ENCODE measurements around the gene SMARCC2. TPM values are rescaled to one million over a fixed set of nuclear protein-coding genes. Genes with fewer than 3 reads are reported as not detected.

Gene SMARCC2
- total and polyA plus RNA-seq, 11 donors, result 21.4 to 83.5 (median 65.9) TPM

- no peak for ATAC-seq
- H3K36me3 ChIP-seq, result peaks cover 0 to 10% (median 6%) of the 10 kb centered on the region in 9 donors
- H3K27me3 ChIP-seq, result no peaks in the 10 kb centered on the region
- intact Hi-C loops (cut with DNase I), result loop anchor here in 4 of 10 donors (5.0 kb wide), 2 partner anchors 33 to 38 kb away; partner anchors contain the start of genes RPL41 (in 3 of the 4) and ZC3H10 (in 3 of the 4)
- H3K9me3 ChIP-seq, result no peaks in the 10 kb centered on the region
- TF ChIP-seq POLR2A (IDR thresholded peaks at IDR 0.05) (no peak), CTCF (IDR thresholded peaks at IDR 0.05) (no peak)
- no peak for DNase-seq
- 90 to 94% (median 93%) methylated on average over 5 of the region's 5 CpGs for WGBS, 4 donors
- H3K27ac ChIP-seq, result no peak overlapping the region
- no peak overlapping the region for H3K4me3 ChIP-seq
- H3K4me1 ChIP-seq, result peaks cover 4 to 41% (median 27%) of the 10 kb centered on the region in 12 donors
Observed at GRCh38 chr12:56154818-56155217, 34.5 kb downstream of the SMARCC2 start.

- intact Hi-C loops (cut with DNase I), result no loop called here
- Histone ChIP-seq H3K27ac (no peak overlapping the region), H3K36me3 (peaks cover 0 to 10% (median 1%) of the 10 kb centered on the region in 9 donors), H3K4me3 (no peak overlapping the region), H3K27me3 (no peaks in the 10 kb centered on the region), H3K4me1 (peaks cover 4 to 36% (median 23%) of the 10 kb centered on the region in 12 donors), H3K9me3 (no peaks in the 10 kb centered on the region)
- ATAC-seq, result no peak
- DNase-seq, result no peak
- TF ChIP-seq POLR2A (IDR thresholded peaks at IDR 0.05) (no peak), CTCF (IDR thresholded peaks at IDR 0.05) (no peak)
- 88 to 97% (median 90%) methylated on average over 1 of the region's 1 CpG for WGBS, 4 donors
Observed at GRCh38 chr12:56154246-56154771, 35.0 kb downstream of the SMARCC2 start.

DNA sequence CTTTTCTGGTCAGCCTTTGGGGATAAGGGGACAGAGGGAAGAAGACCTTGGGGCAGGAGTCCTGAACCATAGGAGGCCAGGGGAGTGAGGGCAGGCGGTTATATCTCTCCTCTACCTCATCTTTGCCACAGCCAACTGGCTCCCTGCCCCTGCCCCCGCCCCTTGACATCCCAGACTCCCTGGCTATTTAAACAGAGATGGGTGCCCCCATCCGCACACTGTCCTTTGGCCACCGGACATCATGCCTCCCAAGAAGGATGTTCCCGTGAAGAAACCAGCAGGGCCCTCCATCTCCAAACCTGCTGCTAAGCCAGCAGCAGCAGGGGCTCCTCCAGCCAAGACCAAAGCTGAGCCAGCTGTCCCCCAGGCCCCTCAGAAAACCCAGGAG lies 35.6 kb downstream of the SMARCC2 start:
- no peaks in the 10 kb centered on the region for H3K9me3 ChIP-seq
- intact Hi-C loops (cut with DNase I), result loop anchor here in 2 of 10 donors (2.0 kb wide), 1 partner anchor 25 kb away; the partner anchor contains the start of gene ESYT1 (in 2 of the 2)
- H3K4me1 ChIP-seq, result peaks cover 4 to 36% (median 23%) of the 10 kb centered on the region in 12 donors
- no peak overlapping the region for H3K27ac ChIP-seq
- WGBS, 4 donors, result 78 to 87% (median 82%) methylated on average over 5 of the region's 5 CpGs
- H3K4me3 ChIP-seq, result no peak overlapping the region
- no peak for ATAC-seq
- no peak for DNase-seq
- H3K36me3 ChIP-seq, result peaks cover 0 to 12% (median 0%) of the 10 kb centered on the region in 9 donors
- TF ChIP-seq CTCF (IDR thresholded peaks at IDR 0.05) (no peak), POLR2A (IDR thresholded peaks at IDR 0.05) (no peak)
- no peaks in the 10 kb centered on the region for H3K27me3 ChIP-seq

DNA sequence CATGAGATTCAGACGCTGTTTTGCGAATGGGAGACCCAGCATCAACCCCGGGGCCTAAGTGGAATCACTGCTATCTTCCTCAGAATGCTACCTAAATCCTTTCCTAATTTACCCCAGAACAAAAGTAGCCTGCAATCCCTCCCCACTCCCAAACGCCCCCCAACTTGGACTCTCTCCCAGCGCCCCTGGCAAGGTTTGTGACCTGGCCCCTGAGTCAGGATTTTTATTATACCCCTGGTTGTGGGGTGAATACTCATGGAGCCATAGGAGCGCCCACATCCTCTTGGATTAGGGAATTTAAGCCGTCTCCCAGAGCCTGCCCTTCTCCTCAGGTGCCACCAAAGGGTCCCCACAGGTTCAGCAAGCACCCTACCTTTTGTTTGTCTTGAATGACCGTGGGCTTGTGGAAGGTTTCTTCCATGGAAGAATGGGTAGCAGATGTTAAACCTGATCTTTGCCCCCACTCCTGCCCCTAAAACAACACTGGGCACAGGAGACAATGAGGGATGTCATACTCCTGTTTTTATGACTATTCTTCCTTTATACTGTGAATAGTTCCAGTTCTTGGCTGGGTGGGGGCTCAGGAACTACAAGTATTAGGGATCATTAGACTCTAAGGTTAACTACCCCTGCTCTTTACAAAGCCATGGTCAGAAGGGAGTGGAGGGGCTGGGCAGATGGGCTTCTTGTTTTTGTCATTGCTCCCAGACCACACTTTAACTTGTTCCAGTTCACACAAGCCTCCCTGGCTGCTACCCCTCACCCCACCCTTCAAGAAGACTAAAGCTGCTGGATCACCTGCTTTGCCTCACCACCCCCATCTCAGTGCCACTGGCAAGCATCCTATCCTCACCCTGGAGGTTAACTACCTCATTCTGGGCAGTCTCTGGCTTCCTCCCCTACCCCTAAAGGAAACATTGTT lies 36.3 kb downstream of the SMARCC2 start:
- Histone ChIP-seq H3K9me3 (no peaks in the 10 kb centered on the region), H3K4me3 (peak overlapping the region; percentile 22 to 92 (median 72)), H3K36me3 (peaks cover 0 to 12% (median 0%) of the 10 kb centered on the region in 9 donors), H3K4me1 (peaks cover 4 to 36% (median 23%) of the 10 kb centered on the region in 12 donors), H3K27ac (peak overlapping the region in 10 of 12 donors; percentile 92 to 98 (median 94)), H3K27me3 (no peaks in the 10 kb centered on the region)
- intact Hi-C loops (cut with DNase I), result loop anchor here in 2 of 10 donors (2.0 kb wide), 1 partner anchor 24 kb away; the partner anchor contains the start of gene ESYT1 (in 2 of the 2)
- 7 to 16% (median 15%) methylated on average over 8 of the region's 8 CpGs for WGBS, 4 donors
- DNase-seq (peak in 1 of 5 donors; percentile 15), ATAC-seq (no peak)
- TF ChIP-seq POLR2A (IDR thresholded peaks at IDR 0.05) (no peak), CTCF (IDR thresholded peaks at IDR 0.05) (no peak)

Measured in heart left ventricle (tissue), 16 donors.